GM23338 (cell line): ENCODE results near the gene NXN. TPM values are rescaled to one million over a fixed set of nuclear protein-coding genes. Genes with fewer than 3 reads are reported as not detected.

Source experiments
- ATAC-seq: fragments of 200-7000 bp; cut with Tn5 transposase; 3 replicates; pipeline ENCODE4 v1.9.1; 2020
- DNase-seq: peaks from one replicate; pipeline ENCODE4 v3.0.0-alpha.2; 2015; ENCODE audit warnings: low spot score
- H2AFZ ChIP-seq: fragments of 200-600 bp; sonication (generic); 2 replicates; pipeline ENCODE4 v1.8.0; 2016; ENCODE audit warnings: antibody characterized with exemption, mild to moderate bottlenecking, moderate library complexity
- H3F3A ChIP-seq: fragments of 200-600 bp; sonication (generic); replicated peaks from 2 replicates; pipeline ENCODE4 v1.8.0; 2017; ENCODE audit warnings: antibody characterized with exemption, mixed run types, low read depth
- H3K27ac ChIP-seq: fragments of 200-600 bp; sonication (generic); 2 replicates; pipeline ENCODE4 v1.6.1; 2016; ENCODE audit warnings: low read depth
- H3K27me3 ChIP-seq: fragments of 200-600 bp; sonication (generic); 2 replicates; pipeline ENCODE4 v1.8.0; 2016; ENCODE audit warnings: mild to moderate bottlenecking, mixed run types, moderate library complexity; ENCODE audit not compliant: insufficient read depth
- H3K36me3 ChIP-seq: fragments of 200-600 bp; sonication (generic); 2 replicates; pipeline ENCODE4 v1.8.0; 2016; ENCODE audit warnings: mild to moderate bottlenecking; ENCODE audit not compliant: insufficient read depth
- H3K4me1 ChIP-seq: fragments of 200-600 bp; sonication (generic); 2 replicates; pipeline ENCODE4 v1.8.0; 2016; ENCODE audit warnings: mild to moderate bottlenecking, moderate library complexity; ENCODE audit not compliant: insufficient read depth
- H3K4me2 ChIP-seq: fragments of 200-600 bp; sonication (generic); 2 replicates; pipeline ENCODE4 v1.7.1; 2017; ENCODE audit warnings: mixed run types
- H3K4me3 ChIP-seq: fragments of 200-600 bp; sonication (generic); 2 replicates; pipeline ENCODE4 v1.6.1; 2016; ENCODE audit warnings: mixed run types
- H3K79me2 ChIP-seq: fragments of 200-600 bp; sonication (generic); replicated peaks from 2 replicates; pipeline ENCODE4 v1.8.0; 2017; ENCODE audit warnings: mild to moderate bottlenecking; ENCODE audit not compliant: insufficient read depth
- H3K9me2 ChIP-seq: fragments of 200-600 bp; sonication (generic); 2 replicates; pipeline ENCODE4 v1.8.0; 2017; ENCODE audit not compliant: insufficient read depth
- H4K20me1 ChIP-seq: fragments of 200-600 bp; sonication (generic); replicated peaks from 2 replicates; pipeline ENCODE4 v1.8.0; 2017; ENCODE audit warnings: mild to moderate bottlenecking; ENCODE audit not compliant: insufficient read depth
- H3K27ac Mint-ChIP-seq: 2 replicates; pipeline ENCODE4 v1.8.0; 2020; ENCODE audit warnings: inconsistent platforms, mild to moderate bottlenecking, moderate library complexity, mixed read lengths
- H3K27me3 Mint-ChIP-seq: 3 replicates; pipeline ENCODE4 v1.8.0; 2022; ENCODE audit warnings: low read depth, mild to moderate bottlenecking, moderate library complexity, mixed read lengths, inconsistent platforms; ENCODE audit not compliant: insufficient read depth, poor library complexity
- H3K36me3 Mint-ChIP-seq: 3 replicates; pipeline ENCODE4 v1.8.0; 2021; ENCODE audit warnings: low read depth, mild to moderate bottlenecking, inconsistent platforms, moderate library complexity, mixed read lengths
- H3K4me1 Mint-ChIP-seq: 3 replicates; pipeline ENCODE4 v1.8.0; 2020; ENCODE audit warnings: mild to moderate bottlenecking, inconsistent platforms, mixed read lengths
- H3K4me3 Mint-ChIP-seq: 3 replicates; pipeline ENCODE4 v1.8.0; 2021; ENCODE audit warnings: moderate library complexity, mild to moderate bottlenecking, inconsistent platforms, mixed read lengths
- H3K9me3 Mint-ChIP-seq: 3 replicates; pipeline ENCODE4 v1.8.0; 2020; ENCODE audit warnings: moderate library complexity, mild to moderate bottlenecking, inconsistent platforms, mixed read lengths
- CREB1 ChIP-seq: fragments of 250-450 bp; sonication (Bioruptor Pico); IDR thresholded peaks from 2 replicates; pipeline ENCODE4 v1.5.0; 2020; ENCODE audit warnings: low read depth, mild to moderate bottlenecking, moderate library complexity
- CTCF ChIP-seq, 2 experiments: fragments of 200-600 bp in 1 of 2; sonication (generic) in 1 of 2; conservative IDR thresholded peaks; 2 replicates each; pipeline versions ENCODE4 v1.5.1 to v1.6.1; 2016 to 2017; ENCODE audit warnings: antibody characterized with exemption in 2 of 2, low read depth in 2 of 2, mild to moderate bottlenecking in 2 of 2, moderate library complexity in 1 of 2
- ETS1 ChIP-seq: IDR thresholded peaks from 2 replicates; pipeline ENCODE4 v1.6.1; 2016; ENCODE audit warnings: antibody characterized with exemption
- EZH2 ChIP-seq: fragments of 200-600 bp; sonication (generic); IDR thresholded peaks from one replicate; pipeline ENCODE4 v1.8.0; 2017; ENCODE audit warnings: antibody characterized with exemption, mild to moderate bottlenecking, low read depth; ENCODE audit not compliant: unreplicated experiment
- EZH2phosphoT487 ChIP-seq: fragments of 200-600 bp; sonication (generic); IDR thresholded peaks from one replicate; pipeline ENCODE4 v1.8.1; 2018; ENCODE audit warnings: antibody characterized with exemption; ENCODE audit not compliant: unreplicated experiment
- JUNB ChIP-seq: IDR thresholded peaks from one replicate; pipeline ENCODE4 v1.6.1; 2016; ENCODE audit warnings: antibody characterized with exemption; ENCODE audit not compliant: unreplicated experiment
- NANOG ChIP-seq: IDR thresholded peaks from 2 replicates; pipeline ENCODE4 v1.6.1; 2016; ENCODE audit warnings: antibody characterized with exemption, borderline replicate concordance
- POLR2AphosphoS5 ChIP-seq: IDR thresholded peaks from 2 replicates; pipeline ENCODE4 v1.6.1; 2016; ENCODE audit warnings: antibody characterized with exemption, low read depth
- REST ChIP-seq: IDR thresholded peaks from one replicate; pipeline ENCODE4 v1.6.1; 2018; ENCODE audit warnings: antibody characterized with exemption; ENCODE audit not compliant: unreplicated experiment
- STAT1 ChIP-seq: IDR thresholded peaks from one replicate; pipeline ENCODE4 v1.6.1; 2016; ENCODE audit warnings: antibody characterized with exemption; ENCODE audit not compliant: unreplicated experiment
- ZNF114 ChIP-seq: fragments of 250-450 bp; sonication (Bioruptor Pico); IDR thresholded peaks from 2 replicates; pipeline ENCODE4 v1.5.0; 2020; ENCODE audit warnings: mild to moderate bottlenecking, moderate library complexity
- ZNF331 ChIP-seq: fragments of 250-450 bp; sonication (Bioruptor Pico); IDR thresholded peaks from 2 replicates; pipeline ENCODE4 v1.5.0; 2020; ENCODE audit warnings: low read depth, mild to moderate bottlenecking, moderate library complexity
- ZNF462 ChIP-seq: fragments of 250-450 bp; sonication (Bioruptor Pico); IDR thresholded peaks from 2 replicates; pipeline ENCODE4 v1.5.0; 2020; ENCODE audit warnings: mild to moderate bottlenecking, moderate library complexity
- polyA plus RNA-seq: library from polyadenylated mRNA; unstranded; fragments of >200 nt; fragmentation: Nextera tagmentation; extraction: Ambion mirVana; gene quantifications from 2 replicates; pipeline ENCODE4 v1.2.1, GENCODE V29; 2016
- total RNA-seq: library from RNA; depleted of rRNA; stranded (reverse); fragments of >200 nt; shearing (Covaris generic); gene quantifications from 2 replicates; pipeline ENCODE4 v1.2.3, GENCODE V29; 2014

The NXN gene
- total and polyA plus RNA-seq, 2 experiments from 2014 or later, result 31.8 to 105 TPM

GRCh38 chr17:957856-958421, 21.6 kb downstream of the NXN start:
- peak overlapping the region; percentile 83 for H3K27ac ChIP-seq
- no peak for TF ChIP-seq EZH2phosphoT487
- TF ChIP-seq ZNF462 (CRISPR knock-in tag), result no peak
- TF ChIP-seq ETS1, result no peak
- no peak for TF ChIP-seq CTCF (conservative IDR thresholded peaks at IDR 0.05; ENCODE audit: low read depth in 2 of 2)
- TF ChIP-seq STAT1, result no peak
- no peak for TF ChIP-seq ZNF114
- TF ChIP-seq POLR2AphosphoS5, result no peak
- TF ChIP-seq ZNF331 (CRISPR knock-in tag), result no peak
- TF ChIP-seq JUNB, result no peak
- TF ChIP-seq REST, result no peak
- no peak for TF ChIP-seq CREB1 (CRISPR knock-in tag)
- TF ChIP-seq EZH2, result no peak
- TF ChIP-seq NANOG, result no peak
- ATAC-seq (no peak), DNase-seq (no peak)
- no peak overlapping the region for H3K4me3 ChIP-seq
- H4K20me1 ChIP-seq, result peaks cover 18% of the 10 kb centered on the region
- H3F3A ChIP-seq, result peaks cover under 1% of the 10 kb centered on the region; the same call in 1 of the 2 replicates
- Mint-ChIP-seq H3K27me3 (peaks cover 16% of the 10 kb centered on the region), H3K9me3 (no peaks in the 10 kb centered on the region), H3K36me3 (peaks cover 22% of the 10 kb centered on the region), H3K27ac (peak overlapping the region; percentile 65; the same call in 1 of the 2 replicates), H3K4me1 (peaks cover 42% of the 10 kb centered on the region), H3K4me3 (no peak overlapping the region; the same call in 2 of the 3 replicates)
- H2AFZ ChIP-seq, result no peak overlapping the region
- H3K36me3 ChIP-seq, result no peaks in the 10 kb centered on the region; the same call in 1 of the 2 replicates
- H3K4me2 ChIP-seq, result no peak overlapping the region; the same call in 1 of the 2 replicates
- H3K79me2 ChIP-seq, result peaks cover 98% of the 10 kb centered on the region
- no peaks in the 10 kb centered on the region for H3K27me3 ChIP-seq
- H3K4me1 ChIP-seq, result peaks cover 15% of the 10 kb centered on the region
- no peaks in the 10 kb centered on the region for H3K9me2 ChIP-seq
